ENCODE results near the gene LOXHD1. TPM values are rescaled to one million over a fixed set of nuclear protein-coding genes. Genes with fewer than 3 reads are reported as not detected.

Gene LOXHD1
- total RNA-seq, 1 experiment from 2014 or later = 0.03 TPM

GRCh38 chr18:46652372-46652771 is 4.6 kb downstream of the LOXHD1 start:
- H3K36me3 ChIP-seq (replicated peaks; ENCODE audit: control insufficient read depth, insufficient read depth, low read length) = no peaks in the 10 kb centered on the region
- no peak overlapping the region for H3K4me3 ChIP-seq (ENCODE audit: insufficient read depth, low read depth, low read length)
- DNase-seq = no peak

GRCh38 chr18:46650681-46651080 is 6.3 kb downstream of the LOXHD1 start:
- DNase-seq = no peak
- Histone ChIP-seq H3K36me3 (replicated peaks; ENCODE audit: control insufficient read depth, insufficient read depth, low read length) (no peaks in the 10 kb centered on the region), H3K4me3 (ENCODE audit: insufficient read depth, low read depth, low read length) (no peak overlapping the region), H3K27me3 (ENCODE audit: control insufficient read depth, insufficient read depth, low read length) (no peaks in the 10 kb centered on the region; the same call in 1 of the 2 replicates)

More at GRCh38 chr18:46652372-46652771, 4.6 kb downstream of the LOXHD1 start:
- H3K27me3 ChIP-seq (ENCODE audit: control insufficient read depth, insufficient read depth, low read length) = peaks cover 3% of the 10 kb centered on the region; the same call in 1 of the 2 replicates

DNA sequence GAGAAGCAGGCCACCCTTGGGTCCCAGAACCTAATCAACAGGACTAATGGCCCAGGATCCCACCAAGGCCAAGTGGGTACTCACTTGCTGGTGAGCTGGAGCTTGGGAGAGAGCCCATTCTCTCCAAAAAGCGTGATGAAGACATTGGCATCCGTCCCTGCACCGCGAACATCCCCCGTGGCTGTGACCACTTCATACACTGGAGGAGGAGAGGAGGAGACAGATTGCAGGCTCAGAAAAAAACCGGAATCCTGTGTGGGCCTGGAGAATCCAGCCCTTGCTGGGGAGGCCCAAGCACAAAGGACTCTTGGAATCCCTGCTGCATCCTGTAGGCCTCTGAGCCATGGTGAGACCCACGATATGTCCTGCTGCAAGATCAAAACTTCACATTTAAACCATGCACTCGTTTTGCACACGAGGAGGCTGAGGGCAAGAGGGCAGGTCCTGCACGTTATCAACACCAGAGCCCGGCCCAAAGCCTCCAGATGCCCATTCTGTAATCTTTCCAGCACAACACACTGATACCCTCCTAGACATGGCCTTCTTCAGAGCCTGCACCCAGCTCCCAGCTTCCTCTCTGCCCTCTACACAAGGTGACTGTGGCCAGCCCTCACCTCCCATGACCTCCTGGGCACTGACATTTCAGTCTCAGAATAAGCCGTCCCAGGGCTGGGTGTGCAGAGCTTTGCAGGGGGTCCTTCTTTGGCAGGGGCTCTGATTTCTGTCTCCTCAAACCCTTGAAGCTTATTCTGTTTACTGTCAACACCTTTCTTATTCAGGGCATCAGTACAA is 7.8 kb downstream of the LOXHD1 start:
- Histone ChIP-seq H3K4me3 (ENCODE audit: insufficient read depth, low read depth, low read length) (no peak overlapping the region), H3K36me3 (replicated peaks; ENCODE audit: control insufficient read depth, insufficient read depth, low read length) (no peaks in the 10 kb centered on the region), H3K27me3 (ENCODE audit: control insufficient read depth, insufficient read depth, low read length) (no peaks in the 10 kb centered on the region; the same call in 1 of the 2 replicates)
- no peak for DNase-seq

- no peaks in the 10 kb centered on the region for H3K27me3 ChIP-seq (ENCODE audit: control insufficient read depth, insufficient read depth, low read length)
- no peak for DNase-seq
- H3K4me3 ChIP-seq (ENCODE audit: insufficient read depth, low read depth, low read length) = no peak overlapping the region
- no peaks in the 10 kb centered on the region for H3K36me3 ChIP-seq (replicated peaks; ENCODE audit: control insufficient read depth, insufficient read depth, low read length)
Observed at GRCh38 chr18:46646468-46646867, 10.6 kb downstream of the LOXHD1 start.

DNA sequence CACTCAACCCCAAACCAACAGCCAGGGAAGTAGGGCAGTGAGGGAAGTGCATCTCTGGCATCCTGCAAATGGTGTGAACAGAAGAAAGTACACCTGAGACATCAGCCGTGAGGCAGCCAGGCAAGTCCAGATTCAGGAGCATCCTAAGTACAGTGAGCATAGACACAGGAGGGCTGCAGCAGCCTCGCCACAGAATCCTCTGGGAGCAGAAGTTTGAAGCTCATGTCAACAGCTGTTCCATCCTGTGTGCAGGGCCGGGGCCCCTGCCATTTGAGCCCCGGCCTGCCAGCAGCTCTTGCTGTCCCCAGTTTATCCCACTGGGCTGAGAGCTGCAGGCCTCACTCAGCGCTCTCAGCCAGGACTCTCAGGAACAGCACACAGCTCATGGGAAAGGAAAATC is 14.5 kb downstream of the LOXHD1 start:
- H3K36me3 ChIP-seq (replicated peaks; ENCODE audit: control insufficient read depth, insufficient read depth, low read length) = no peaks in the 10 kb centered on the region
- no peaks in the 10 kb centered on the region for H3K27me3 ChIP-seq (ENCODE audit: control insufficient read depth, insufficient read depth, low read length)
- H3K4me3 ChIP-seq (ENCODE audit: insufficient read depth, low read depth, low read length) = no peak overlapping the region
- no peak for DNase-seq

DNA sequence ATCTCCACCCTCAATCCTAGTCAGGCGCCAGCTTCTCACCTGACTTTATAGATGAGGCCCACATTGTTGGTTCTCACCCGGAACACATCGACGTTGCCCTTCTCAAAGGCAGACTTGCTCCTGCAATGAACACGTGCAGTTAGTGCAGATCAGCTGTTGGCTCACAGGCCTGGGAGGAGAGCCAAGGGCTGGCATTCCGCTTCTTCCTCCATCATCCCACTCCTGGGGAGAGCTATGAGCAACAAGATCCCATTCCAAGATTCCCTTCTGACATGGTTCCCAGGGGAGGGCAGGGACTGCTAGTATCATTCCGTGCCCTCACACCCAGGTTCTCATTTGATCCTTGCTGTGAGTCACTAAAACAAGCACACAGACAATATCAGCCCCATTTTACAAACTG is 15.1 kb downstream of the LOXHD1 start:
- no peaks in the 10 kb centered on the region for H3K36me3 ChIP-seq (replicated peaks; ENCODE audit: control insufficient read depth, insufficient read depth, low read length)
- no peak for DNase-seq
- H3K27me3 ChIP-seq (ENCODE audit: control insufficient read depth, insufficient read depth, low read length) = no peaks in the 10 kb centered on the region
- no peak overlapping the region for H3K4me3 ChIP-seq (ENCODE audit: insufficient read depth, low read depth, low read length)

- Histone ChIP-seq H3K27me3 (ENCODE audit: control insufficient read depth, insufficient read depth, low read length) (no peaks in the 10 kb centered on the region), H3K36me3 (replicated peaks; ENCODE audit: control insufficient read depth, insufficient read depth, low read length) (no peaks in the 10 kb centered on the region), H3K4me3 (ENCODE audit: insufficient read depth, low read depth, low read length) (no peak overlapping the region)
- no peak for DNase-seq
Observed at GRCh38 chr18:46639386-46639785, 17.6 kb downstream of the LOXHD1 start.

DNA sequence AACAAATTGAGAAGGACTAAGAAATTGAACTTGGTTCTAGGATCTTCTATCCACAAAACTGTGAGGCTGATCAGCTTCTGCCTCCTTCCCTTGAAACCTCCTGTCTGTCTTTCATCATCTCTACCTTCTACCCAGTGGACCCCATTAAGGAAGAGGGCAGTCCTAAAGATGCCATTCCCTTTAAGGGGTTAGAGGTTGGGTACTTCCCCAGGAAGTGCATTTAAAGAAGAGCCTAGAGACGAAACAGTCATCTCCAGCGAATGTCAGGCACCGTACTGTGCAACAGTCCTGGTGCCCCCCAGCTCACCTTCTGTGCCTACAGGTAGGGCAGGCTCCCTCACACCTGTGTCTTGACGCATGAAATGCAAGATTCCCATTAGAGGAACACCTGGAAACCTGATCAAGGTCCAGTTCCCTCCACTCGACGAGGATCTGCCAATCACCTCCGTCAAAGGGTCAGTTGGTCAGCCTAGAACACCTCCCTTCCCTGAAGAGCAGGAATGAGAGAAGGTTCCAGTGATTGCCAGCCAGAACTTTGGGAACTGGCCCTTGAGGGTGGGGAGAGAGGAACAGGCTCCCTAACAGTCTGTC is 20.9 kb downstream of the LOXHD1 start:
- no peaks in the 10 kb centered on the region for H3K36me3 ChIP-seq (replicated peaks; ENCODE audit: control insufficient read depth, insufficient read depth, low read length)
- no peak for DNase-seq
- H3K27me3 ChIP-seq (ENCODE audit: control insufficient read depth, insufficient read depth, low read length) = no peaks in the 10 kb centered on the region
- no peak overlapping the region for H3K4me3 ChIP-seq (ENCODE audit: insufficient read depth, low read depth, low read length)

DNA sequence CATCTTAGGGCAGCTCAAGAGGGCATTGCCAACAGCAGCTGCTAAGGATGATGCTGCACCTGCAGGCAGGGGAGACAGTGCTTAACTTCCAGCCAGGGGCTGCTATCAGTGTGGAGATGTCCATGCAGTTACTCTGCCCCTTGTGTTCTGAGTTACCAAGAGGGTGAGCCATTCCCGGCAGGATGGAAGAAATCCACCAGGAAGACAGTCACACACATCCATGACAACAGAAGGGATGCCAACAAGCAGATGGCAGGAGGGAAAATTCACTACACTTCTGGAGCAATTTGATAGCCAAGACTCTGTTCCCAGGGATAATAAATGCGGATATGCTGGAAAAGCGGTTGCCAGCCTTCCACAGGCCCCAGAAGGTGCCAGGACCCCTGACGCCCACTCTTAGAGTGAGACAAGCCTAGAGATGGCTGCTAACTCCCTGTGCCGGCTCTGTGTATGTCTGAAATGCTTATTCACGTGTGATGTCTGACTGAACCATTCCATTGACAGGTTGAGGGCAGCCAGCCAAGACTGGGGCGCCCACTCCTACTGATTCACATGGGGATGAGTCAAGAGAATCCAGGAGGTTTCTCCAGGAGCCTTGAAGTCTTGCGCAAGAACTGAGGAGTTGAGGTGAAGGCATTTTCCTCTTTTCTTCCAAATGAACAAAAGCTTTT is 24.5 kb downstream of the LOXHD1 start:
- Histone ChIP-seq H3K36me3 (replicated peaks; ENCODE audit: control insufficient read depth, insufficient read depth, low read length) (no peaks in the 10 kb centered on the region), H3K4me3 (ENCODE audit: insufficient read depth, low read depth, low read length) (no peak overlapping the region), H3K27me3 (ENCODE audit: control insufficient read depth, insufficient read depth, low read length) (no peaks in the 10 kb centered on the region)
- no peak for DNase-seq

DNA sequence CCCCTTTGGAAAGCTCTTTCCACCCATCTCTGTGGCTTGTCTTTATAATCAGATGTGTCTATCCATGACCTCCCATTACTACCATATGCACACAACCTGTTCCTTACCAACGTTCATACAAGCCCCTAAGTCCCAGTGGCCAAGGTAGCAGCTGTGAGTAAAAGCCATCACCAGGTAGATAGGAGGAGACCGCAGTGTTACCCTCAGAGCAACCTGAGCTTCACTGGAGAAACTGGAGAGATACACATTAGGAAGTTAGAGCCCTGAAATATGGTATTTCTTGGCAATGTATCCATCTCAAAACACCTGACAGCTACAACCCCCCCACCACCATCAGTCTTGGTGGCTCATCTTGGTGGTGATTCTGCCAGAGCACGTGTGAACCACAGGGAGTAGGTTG is 26.0 kb downstream of the LOXHD1 start:
- no peaks in the 10 kb centered on the region for H3K36me3 ChIP-seq (replicated peaks; ENCODE audit: control insufficient read depth, insufficient read depth, low read length)
- no peaks in the 10 kb centered on the region for H3K27me3 ChIP-seq (ENCODE audit: control insufficient read depth, insufficient read depth, low read length)
- no peak for DNase-seq
- no peak overlapping the region for H3K4me3 ChIP-seq (ENCODE audit: insufficient read depth, low read depth, low read length)

DNA sequence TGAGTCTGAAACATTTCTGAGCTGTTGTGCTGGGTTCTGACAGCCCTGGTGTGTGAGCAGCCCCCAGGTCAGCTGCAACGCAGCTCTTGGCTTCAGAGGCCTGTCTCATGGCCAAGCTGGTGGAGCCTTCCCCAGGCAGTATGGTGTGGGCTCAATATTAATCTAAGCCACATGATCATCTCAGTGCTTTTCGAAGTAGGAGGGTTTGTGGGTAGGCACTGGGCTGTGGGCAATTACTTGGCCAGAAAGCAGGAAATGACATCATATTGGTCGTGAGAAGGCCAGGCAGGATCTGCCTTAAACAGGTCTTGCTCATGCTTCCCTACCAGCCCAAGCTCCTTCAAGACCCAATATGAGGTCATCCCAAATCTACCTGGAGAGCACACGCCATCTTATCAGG is 26.9 kb downstream of the LOXHD1 start:
- H3K4me3 ChIP-seq (ENCODE audit: insufficient read depth, low read depth, low read length) = no peak overlapping the region
- H3K36me3 ChIP-seq (replicated peaks; ENCODE audit: control insufficient read depth, insufficient read depth, low read length) = no peaks in the 10 kb centered on the region
- no peak for DNase-seq
- no peaks in the 10 kb centered on the region for H3K27me3 ChIP-seq (ENCODE audit: control insufficient read depth, insufficient read depth, low read length)

DNA sequence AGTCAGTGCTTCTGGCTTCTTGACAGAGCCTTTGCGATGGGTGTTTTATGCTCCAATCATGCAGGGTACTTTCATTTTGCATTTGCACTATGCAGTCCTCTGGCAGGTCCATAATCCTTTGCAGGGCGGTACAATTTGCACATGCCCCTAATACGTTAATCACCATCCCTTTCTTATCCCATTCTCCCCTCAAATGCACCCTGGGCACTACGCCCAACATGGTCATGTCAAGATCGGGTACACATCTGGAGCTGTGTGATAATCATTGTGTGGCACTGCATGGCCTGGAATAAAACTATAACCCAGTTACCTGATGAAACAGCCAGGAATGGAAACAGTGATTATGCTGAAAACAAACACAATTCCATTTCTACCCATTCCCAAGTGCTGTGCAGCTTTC is 27.7 kb downstream of the LOXHD1 start:
- H3K36me3 ChIP-seq (replicated peaks; ENCODE audit: control insufficient read depth, insufficient read depth, low read length) = no peaks in the 10 kb centered on the region
- no peaks in the 10 kb centered on the region for H3K27me3 ChIP-seq (ENCODE audit: control insufficient read depth, insufficient read depth, low read length)
- H3K4me3 ChIP-seq (ENCODE audit: insufficient read depth, low read depth, low read length) = no peak overlapping the region
- no peak for DNase-seq

DNA sequence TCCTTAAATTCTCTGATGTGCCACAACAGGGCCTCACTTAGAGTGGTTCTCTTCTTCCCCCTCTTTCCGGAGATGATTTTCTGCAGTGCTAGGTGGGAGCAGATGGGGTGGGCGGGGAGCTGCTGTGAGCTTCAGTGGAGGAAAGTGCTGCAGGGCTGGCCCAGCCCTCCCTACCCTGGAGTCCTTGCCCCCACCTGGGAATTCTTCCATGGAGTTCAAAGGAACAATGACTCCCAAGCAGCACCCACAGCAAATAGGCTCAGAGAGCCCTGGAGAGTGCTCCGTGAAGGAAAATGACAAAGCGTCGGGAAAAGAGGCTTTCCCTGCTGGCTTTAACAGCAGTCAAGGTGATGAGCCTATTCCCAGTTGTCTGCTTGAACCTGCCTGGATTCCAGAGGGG is 28.8 kb downstream of the LOXHD1 start:
- H3K36me3 ChIP-seq (replicated peaks; ENCODE audit: control insufficient read depth, insufficient read depth, low read length) = no peaks in the 10 kb centered on the region
- H3K27me3 ChIP-seq (ENCODE audit: control insufficient read depth, insufficient read depth, low read length) = no peaks in the 10 kb centered on the region
- DNase-seq = no peak
- H3K4me3 ChIP-seq (ENCODE audit: insufficient read depth, low read depth, low read length) = no peak overlapping the region

DNA sequence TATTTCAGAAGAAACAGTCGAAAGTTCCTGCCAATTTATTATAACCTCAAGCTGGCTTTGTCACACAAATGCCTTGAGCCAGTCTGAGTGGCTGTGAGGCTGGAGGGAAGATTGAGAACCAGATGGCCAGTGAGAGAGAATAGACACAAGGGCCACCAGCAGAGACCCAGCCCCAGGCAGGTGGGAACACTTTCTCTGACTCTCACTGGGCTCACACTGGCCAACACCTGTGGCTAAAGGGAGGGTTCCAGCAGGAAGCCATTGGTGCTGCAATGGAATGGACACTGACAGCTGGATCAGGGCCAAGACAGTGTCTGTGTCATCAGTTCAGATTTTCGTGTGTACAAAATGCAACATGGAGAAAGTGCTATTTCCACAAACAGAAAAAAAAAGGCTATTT is 29.9 kb downstream of the LOXHD1 start:
- Histone ChIP-seq H3K36me3 (replicated peaks; ENCODE audit: control insufficient read depth, insufficient read depth, low read length) (no peaks in the 10 kb centered on the region), H3K27me3 (ENCODE audit: control insufficient read depth, insufficient read depth, low read length) (no peaks in the 10 kb centered on the region), H3K4me3 (ENCODE audit: insufficient read depth, low read depth, low read length) (no peak overlapping the region)
- no peak for DNase-seq

DNA sequence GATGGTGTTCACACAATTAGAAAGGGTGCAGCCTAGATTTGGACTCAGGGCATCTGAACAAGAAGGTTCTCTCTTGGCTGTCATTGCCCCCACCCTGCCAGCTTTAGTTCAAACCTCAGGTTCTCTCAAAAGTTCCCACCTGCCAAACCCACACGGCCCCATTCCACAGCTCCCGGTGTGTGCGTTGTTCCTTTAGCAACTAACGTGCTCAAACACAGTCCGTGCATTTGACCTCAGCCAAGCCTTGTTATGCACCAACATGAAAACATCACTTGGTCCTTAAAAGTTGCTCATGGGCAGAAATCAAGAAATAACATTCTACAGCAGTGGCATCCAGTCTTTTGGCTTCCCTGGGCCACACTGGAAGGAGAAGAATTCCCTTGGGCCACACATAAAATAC is 32.0 kb downstream of the LOXHD1 start:
- Histone ChIP-seq H3K4me3 (ENCODE audit: insufficient read depth, low read depth, low read length) (no peak overlapping the region), H3K36me3 (replicated peaks; ENCODE audit: control insufficient read depth, insufficient read depth, low read length) (no peaks in the 10 kb centered on the region), H3K27me3 (ENCODE audit: control insufficient read depth, insufficient read depth, low read length) (no peaks in the 10 kb centered on the region)
- DNase-seq = no peak
